ENCODE data around the gene SCYL1.

The SCYL1 gene

GRCh38 chr11:65524741-65525545 lies at the start of gene SCYL1:
SCYL1 (plus strand) TSS chr11:65525083; CDS start chr11:65525154, 71 bp downstream.
- DNase-seq = peak; percentile 85

GRCh38 chr11:65476632-65477148 lies 48.2 kb upstream of the SCYL1 start:
- peak; percentile 65 for DNase-seq

- DNase-seq = peak; percentile 99
These were observed 47.5 kb upstream of the SCYL1 start for GRCh38 chr11:65477149-65477965.

GRCh38 chr11:65478388-65479183 lies 46.3 kb upstream of the SCYL1 start:
- no peak for DNase-seq

- DNase-seq = peak; percentile 56
These were observed 45.4 kb upstream of the SCYL1 start for GRCh38 chr11:65479184-65480145.

DNA sequence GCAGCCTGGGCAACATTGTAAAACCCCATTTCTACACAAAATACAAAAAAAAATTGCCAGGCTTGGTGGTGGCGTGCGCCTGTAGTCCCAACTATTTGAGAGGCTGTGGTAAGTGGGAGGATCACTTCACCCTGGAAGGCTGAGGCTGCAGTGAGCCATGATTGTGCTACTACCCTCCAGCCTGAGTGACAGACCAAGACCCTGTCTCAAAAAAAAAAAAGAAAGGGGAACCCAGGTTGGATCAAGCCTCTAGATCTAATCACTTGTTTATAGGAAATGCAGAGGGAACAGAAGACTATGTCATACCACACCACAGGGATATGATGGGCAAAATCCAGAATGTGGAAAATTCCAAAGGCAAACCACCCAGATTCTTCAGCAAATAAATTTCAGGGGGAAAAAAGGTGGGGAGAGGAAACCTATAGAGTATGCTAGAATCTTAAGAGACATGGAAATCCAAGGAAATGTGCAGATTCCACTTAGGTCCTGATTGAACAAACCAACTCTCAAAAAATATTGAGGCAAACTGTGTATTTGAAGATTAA lies 42.5 kb upstream of the SCYL1 start:
- DNase-seq = no peak

DNA sequence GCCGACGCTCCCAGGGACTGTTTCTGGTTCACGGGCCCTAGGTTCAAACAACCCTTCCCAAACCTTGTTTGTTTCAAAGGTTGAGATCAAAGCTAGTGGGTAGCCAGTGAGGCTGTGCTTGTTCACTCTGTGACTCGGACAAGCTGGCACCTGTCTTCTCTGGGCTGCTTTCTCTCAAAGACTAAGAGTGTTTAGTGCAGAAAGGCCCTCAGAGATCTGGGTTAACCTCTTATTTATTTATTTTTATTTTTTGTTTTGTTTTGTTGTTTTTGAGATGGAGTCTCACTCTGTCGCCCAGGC lies 39.0 kb upstream of the SCYL1 start:
- no peak for DNase-seq

DNA sequence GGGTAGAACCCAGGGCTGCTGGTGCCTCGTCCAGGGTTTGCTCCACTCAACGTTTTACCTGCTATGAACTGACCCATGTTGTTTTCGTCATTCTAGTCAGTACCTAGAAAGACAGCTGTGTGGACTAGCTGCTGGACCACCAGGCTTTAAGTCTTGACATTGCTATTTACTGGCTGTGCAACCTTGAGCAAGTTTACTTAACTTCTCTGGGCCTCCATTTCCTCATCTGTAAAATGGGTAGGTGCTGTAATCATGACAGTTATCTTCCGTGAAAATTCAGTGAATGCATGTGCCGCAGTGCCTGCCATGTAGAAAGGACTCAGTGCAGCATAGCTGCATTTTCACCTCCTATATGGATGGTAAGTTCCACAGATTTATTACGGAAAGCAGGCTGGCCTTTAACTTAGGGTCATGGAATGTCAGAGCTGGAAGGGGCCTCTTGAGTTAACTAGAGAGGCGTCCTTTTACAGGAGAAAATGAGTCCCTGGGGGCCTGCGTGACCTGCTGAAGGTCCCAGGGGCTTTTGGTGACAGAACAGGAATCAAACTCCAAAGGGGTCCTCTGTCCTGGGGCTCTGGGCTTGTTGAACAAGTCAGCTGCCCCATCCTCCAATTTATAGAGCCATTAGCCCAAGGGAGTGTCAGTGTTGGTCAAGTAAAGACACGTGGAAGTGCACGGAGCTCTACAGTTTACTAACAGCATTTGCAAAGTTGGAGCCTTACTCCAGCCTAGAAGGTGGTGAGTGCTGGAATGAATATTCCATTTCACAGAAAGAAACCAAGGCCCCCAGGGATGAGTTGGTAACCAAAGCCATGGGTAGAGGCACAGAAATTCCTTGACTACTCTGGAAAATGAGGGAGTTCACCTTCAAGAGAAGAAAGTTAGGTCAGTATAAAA lies 38.1 kb upstream of the SCYL1 start:
- no peak for DNase-seq

DNA sequence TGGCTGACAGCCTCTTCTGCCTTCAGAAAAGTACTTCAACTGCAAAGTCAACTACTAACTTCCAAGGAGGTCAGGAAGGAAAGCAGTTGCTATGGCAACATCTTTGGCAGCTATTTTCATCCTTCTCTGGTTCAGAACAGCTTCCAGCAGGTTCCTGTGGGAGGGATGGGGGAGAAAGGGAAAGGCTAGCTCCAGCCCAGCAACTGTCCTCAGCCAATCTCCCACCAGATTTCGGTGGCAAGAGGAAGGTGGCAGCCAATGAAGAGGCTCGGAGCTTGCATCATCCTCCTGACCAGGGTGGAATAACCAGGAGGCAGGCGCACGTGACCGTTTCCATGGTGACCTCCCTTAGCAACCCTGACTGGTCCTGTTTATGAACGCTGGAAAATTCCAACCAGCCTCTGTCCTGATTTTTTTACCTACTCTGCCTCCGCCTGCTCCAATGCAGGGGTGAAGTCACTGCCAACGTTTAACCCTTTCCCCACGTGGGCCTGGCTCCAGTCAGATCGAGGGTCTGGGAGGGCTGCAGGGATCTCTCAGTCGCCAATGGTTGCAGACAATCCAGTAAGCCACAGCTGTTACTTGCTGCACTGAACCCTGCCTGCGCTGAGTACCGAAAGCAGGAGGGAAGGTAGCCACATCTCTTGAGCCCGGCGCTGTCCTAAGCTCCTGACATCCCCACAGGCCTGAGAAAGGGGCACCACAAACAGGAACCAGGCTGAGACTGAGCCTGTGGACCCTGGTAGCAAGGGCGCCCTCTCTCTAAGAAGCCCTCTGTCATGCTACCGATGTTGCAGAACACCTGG lies 37.2 kb upstream of the SCYL1 start:
- DNase-seq = peak; percentile 100

GRCh38 chr11:65488273-65489034 lies 36.4 kb upstream of the SCYL1 start:
- DNase-seq = peak; percentile 68

DNA sequence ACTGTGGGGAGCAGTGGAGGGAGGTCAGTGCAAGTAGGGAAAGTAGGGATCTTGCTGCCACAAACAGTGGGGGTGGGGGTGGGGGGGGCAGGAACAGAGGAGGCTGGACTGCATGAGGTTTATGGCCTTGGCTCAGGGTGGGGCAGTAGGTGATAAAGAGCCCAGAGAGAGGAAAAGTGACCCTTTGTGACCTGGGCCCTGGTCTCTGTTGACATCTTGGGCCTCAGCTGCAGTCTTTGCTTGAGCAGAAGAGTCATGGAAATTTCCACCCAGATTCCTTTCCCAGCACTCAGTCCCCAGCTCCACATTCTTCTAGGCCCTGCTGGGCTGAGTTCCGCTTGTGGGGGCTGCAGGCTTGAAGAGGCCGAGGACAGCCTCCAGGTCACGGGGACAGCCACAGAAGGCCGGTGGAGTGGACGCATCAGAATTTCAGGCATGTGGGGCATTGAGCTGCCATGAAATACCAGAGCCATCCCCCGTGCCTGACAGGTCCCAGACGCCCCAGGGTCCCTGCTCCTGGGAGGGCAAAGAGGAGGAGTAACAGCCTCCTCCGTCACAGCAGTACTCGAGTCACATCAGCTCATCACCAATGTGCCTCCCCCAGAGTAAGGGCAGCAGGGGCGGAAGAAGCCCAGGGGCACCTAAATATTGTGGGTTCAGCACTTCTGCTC lies 35.7 kb upstream of the SCYL1 start:
- no peak for DNase-seq

- no peak for DNase-seq
These were observed 35.1 kb upstream of the SCYL1 start for GRCh38 chr11:65489706-65490320.

DNA sequence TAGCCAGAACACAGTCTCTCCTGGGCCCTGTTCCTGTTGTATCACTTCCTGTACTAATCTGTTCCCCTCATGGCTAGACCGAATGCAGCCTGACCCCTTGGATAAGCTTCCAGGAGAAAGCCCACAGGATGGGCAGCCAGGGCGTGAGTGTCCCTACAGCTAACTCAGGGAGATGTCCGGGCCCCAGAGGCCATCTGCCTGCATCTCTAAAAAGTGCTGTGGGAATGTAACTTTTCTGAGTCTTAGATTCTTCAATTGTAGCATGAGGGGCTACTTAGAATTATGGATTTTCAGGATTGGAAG lies 33.8 kb upstream of the SCYL1 start:
- no peak for DNase-seq

GRCh38 chr11:65491614-65492386 lies 33.1 kb upstream of the SCYL1 start:
- DNase-seq = peak; percentile 98

DNA sequence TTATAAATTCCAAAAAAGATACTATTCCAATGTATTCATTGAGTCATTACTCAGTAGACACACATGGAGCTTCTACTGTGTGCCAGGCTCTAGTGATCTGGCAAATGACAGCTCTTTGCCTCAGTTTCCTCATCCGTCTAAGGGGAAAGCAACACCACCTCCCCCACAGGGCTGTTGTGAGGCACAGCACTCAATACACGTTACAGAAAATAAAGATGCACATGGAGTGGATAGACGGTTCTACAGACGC lies 32.6 kb upstream of the SCYL1 start:
- DNase-seq = no peak

- DNase-seq = peak; percentile 73
These were observed 32.1 kb upstream of the SCYL1 start for GRCh38 chr11:65492637-65493366.

All from DMS53 (cell line).